SU-DHL-6 (cell line): Measurements from ENCODE around the gene AKR7A3.
"Not testable (repeated sequence)": the region's sequence is repeated elsewhere in the genome, so short reads cannot be mapped to it uniquely, and the experiment has no call there.

Source experiments
- H2AFZ ChIP-seq: fragments of 200-600 bp; sonication (generic); 2 replicates; pipeline ENCODE4 v1.6.1; 2014; ENCODE audit warnings: low read depth, mild to moderate bottlenecking, moderate library complexity, mixed read lengths, antibody characterized with exemption, low read length; ENCODE audit not compliant: severe bottlenecking
- H3F3A ChIP-seq: fragments of 200-600 bp; shearing (Covaris generic); 2 replicates; pipeline ENCODE4 v1.6.0; 2016; ENCODE audit warnings: antibody characterized with exemption, mild to moderate bottlenecking; ENCODE audit not compliant: insufficient read depth
- H3K27ac ChIP-seq: fragments of 200-600 bp; sonication (generic); 2 replicates; pipeline ENCODE4 v1.5.1; 2016; ENCODE audit warnings: low read depth, mild to moderate bottlenecking, low read length, moderate library complexity, mixed read lengths
- H3K27me3 ChIP-seq: fragments of 200-600 bp; sonication (generic), shearing (Covaris generic); 2 replicates; pipeline ENCODE4 v1.6.0; 2014; ENCODE audit warnings: mild to moderate bottlenecking, low read length
- H3K36me3 ChIP-seq: fragments of 200-600 bp; sonication (generic); 2 replicates; pipeline ENCODE4 v1.6.1; 2014; ENCODE audit warnings: mild to moderate bottlenecking, low read length, mixed read lengths
- H3K4me2 ChIP-seq: fragments of 300-600, 200-600 bp; shearing (Covaris generic), sonication (generic); 2 replicates; pipeline ENCODE4 v1.6.0; 2014; ENCODE audit warnings: low read length, low read depth, mild to moderate bottlenecking; ENCODE audit not compliant: poor library complexity, severe bottlenecking
- H3K4me3 ChIP-seq: fragments of 200-600 bp; sonication (generic); 2 replicates; pipeline ENCODE4 v1.5.1; 2014; ENCODE audit warnings: antibody characterized with exemption, low read length, mild to moderate bottlenecking, mixed read lengths; ENCODE audit not compliant: insufficient read depth, poor library complexity, severe bottlenecking
- H3K79me2 ChIP-seq: fragments of 200-600 bp; sonication (generic); 2 replicates; pipeline ENCODE4 v1.6.1; 2014; ENCODE audit warnings: mild to moderate bottlenecking, low read length, moderate library complexity; ENCODE audit not compliant: insufficient read depth
- H3K9ac ChIP-seq: fragments of 200-600 bp; sonication (generic); 2 replicates; pipeline ENCODE4 v1.7.0; 2014; ENCODE audit warnings: mild to moderate bottlenecking, low read length
- H3K9me2 ChIP-seq: fragments of 200-600 bp; sonication (generic); replicated peaks from 2 replicates; pipeline ENCODE4 v1.6.1; 2014; ENCODE audit warnings: low read length; ENCODE audit not compliant: insufficient read depth
- H3K9me3 ChIP-seq: fragments of 200-600 bp; sonication (generic); 2 replicates; pipeline ENCODE4 v1.6.1; 2014; ENCODE audit warnings: low read length, mixed read lengths; ENCODE audit not compliant: insufficient read depth
- H4K20me1 ChIP-seq: fragments of 200-600 bp; sonication (generic); 2 replicates; pipeline ENCODE4 v1.6.1; 2014; ENCODE audit warnings: low read depth, mild to moderate bottlenecking, antibody characterized with exemption, low read length, moderate library complexity, mixed read lengths
- CTCF ChIP-seq: fragments of 200-600 bp; sonication (generic); IDR thresholded peaks from one replicate; pipeline ENCODE4 v1.5.1; 2017; ENCODE audit warnings: antibody characterized with exemption, mild to moderate bottlenecking, low read length, moderate library complexity; ENCODE audit not compliant: insufficient read depth, poor library complexity, severe bottlenecking
- EZH2phosphoT487 ChIP-seq: fragments of 200-600 bp; sonication (generic), shearing (Covaris generic); conservative IDR thresholded peaks from 2 replicates; pipeline ENCODE4 v1.6.1; 2018; ENCODE audit warnings: mild to moderate bottlenecking, antibody characterized with exemption, low read length, moderate library complexity, mixed read lengths

Gene AKR7A3

DNA sequence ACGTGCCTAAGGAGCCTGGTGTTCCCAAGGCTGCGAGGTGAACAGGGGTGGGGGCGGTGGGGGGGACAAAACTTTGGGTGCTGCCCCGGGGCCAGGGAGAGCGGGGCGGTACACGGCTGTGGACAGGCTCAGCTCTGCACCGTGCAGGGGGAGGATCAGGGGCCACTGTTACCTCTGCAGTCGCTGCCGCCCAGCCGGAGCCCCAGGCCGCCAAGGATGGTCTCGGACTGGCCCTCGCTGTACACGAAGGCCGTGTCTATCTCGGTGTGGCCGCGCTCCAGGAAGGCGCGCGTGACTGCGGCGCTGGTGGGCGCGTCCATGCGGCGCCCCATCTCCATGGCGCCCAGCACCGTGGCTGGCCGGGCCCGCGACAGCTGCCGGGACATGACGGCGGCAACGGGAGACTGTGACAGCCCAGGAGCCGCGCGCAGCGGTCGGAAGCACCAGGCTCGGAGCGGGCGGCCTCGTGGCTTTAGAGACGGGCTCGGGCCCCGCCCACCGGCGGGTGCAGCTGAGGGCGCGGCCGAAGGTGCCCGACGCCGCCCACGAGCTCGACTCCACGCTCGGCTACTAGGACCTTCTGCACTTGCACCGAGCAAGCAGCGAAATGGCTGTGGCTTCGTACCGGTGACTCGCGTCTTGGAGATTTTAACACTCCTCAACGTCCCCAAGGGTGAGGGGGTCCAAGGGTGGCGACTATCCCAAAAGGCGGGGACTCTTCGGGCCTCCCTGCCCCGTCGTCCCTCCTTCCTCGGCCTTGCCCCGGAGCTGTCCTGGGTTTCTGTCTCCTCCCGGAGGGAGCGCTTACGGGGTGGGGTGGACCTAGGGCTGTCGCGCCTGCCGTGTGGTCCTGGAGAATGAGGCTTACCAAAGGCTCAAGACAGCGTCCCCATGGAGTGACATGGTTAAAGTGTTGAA, at the start of gene AKR7A3:
Gene AKR7A3 (minus strand): TSS at position 447 of the 918 bp plus-strand sequence. CDS start 61 bp downstream, at position 386.
- not testable (repeated sequence) for H3K4me3 ChIP-seq, H3K9ac ChIP-seq, H4K20me1 ChIP-seq, H3K27me3 ChIP-seq, H3K9me3 ChIP-seq, H3K79me2 ChIP-seq, H3K4me2 ChIP-seq, H3F3A ChIP-seq, H2AFZ ChIP-seq, H3K27ac ChIP-seq, H3K9me2 ChIP-seq, H3K36me3 ChIP-seq

- no peak overlapping the region for H3K4me3 ChIP-seq
- no peak overlapping the region for H3K4me2 ChIP-seq
- no peak for TF ChIP-seq EZH2phosphoT487
- TF ChIP-seq CTCF, result no peak
- H2AFZ ChIP-seq, result no peak overlapping the region
- H3K9me2 ChIP-seq, result no peaks in the 10 kb centered on the region
- no peaks in the 10 kb centered on the region for H3K9me3 ChIP-seq
- no peaks in the 10 kb centered on the region for H3K27me3 ChIP-seq
- H3K9ac ChIP-seq, result no peak overlapping the region
- no peaks in the 10 kb centered on the region for H3F3A ChIP-seq
- no peaks in the 10 kb centered on the region for H3K79me2 ChIP-seq
- no peaks in the 10 kb centered on the region for H3K36me3 ChIP-seq
- H3K27ac ChIP-seq, result no peak overlapping the region
- H4K20me1 ChIP-seq, result no peaks in the 10 kb centered on the region
Observed at GRCh38 chr1:19338323-19338762, 49.8 kb upstream of the AKR7A3 start.

- no peak for TF ChIP-seq EZH2phosphoT487
- TF ChIP-seq CTCF, result no peak
- no peaks in the 10 kb centered on the region for H4K20me1 ChIP-seq
- H3K4me2 ChIP-seq, result no peak overlapping the region
Observed at GRCh38 chr1:19337289-19337688, 48.7 kb upstream of the AKR7A3 start.

GRCh38 chr1:19336543-19336942, 48.0 kb upstream of the AKR7A3 start:
- H3K4me3 ChIP-seq, result no peak overlapping the region
- H3K79me2 ChIP-seq, result no peaks in the 10 kb centered on the region
- no peak overlapping the region for H3K4me2 ChIP-seq
- H3F3A ChIP-seq, result no peaks in the 10 kb centered on the region
- H3K27ac ChIP-seq, result no peak overlapping the region
- no peaks in the 10 kb centered on the region for H3K27me3 ChIP-seq
- H3K9me2 ChIP-seq, result no peaks in the 10 kb centered on the region
- TF ChIP-seq EZH2phosphoT487, result no peak
- TF ChIP-seq CTCF, result no peak
- H3K36me3 ChIP-seq, result no peaks in the 10 kb centered on the region
- H2AFZ ChIP-seq, result no peak overlapping the region
- H4K20me1 ChIP-seq, result no peaks in the 10 kb centered on the region
- H3K9ac ChIP-seq, result no peak overlapping the region
- H3K9me3 ChIP-seq, result no peaks in the 10 kb centered on the region

More at GRCh38 chr1:19337289-19337688, 48.7 kb upstream of the AKR7A3 start:
- Histone ChIP-seq H3F3A (no peaks in the 10 kb centered on the region), H3K27ac (no peak overlapping the region), H2AFZ (no peak overlapping the region), H3K9ac (no peak overlapping the region), H3K79me2 (no peaks in the 10 kb centered on the region), H3K27me3 (no peaks in the 10 kb centered on the region), H3K4me3 (no peak overlapping the region), H3K9me2 (no peaks in the 10 kb centered on the region), H3K36me3 (no peaks in the 10 kb centered on the region), H3K9me3 (no peaks in the 10 kb centered on the region)
